ENCODE data around the gene IL34. TPM values are rescaled to one million over a fixed set of nuclear protein-coding genes. Genes with fewer than 3 reads are reported as not detected.
"Not testable (repeated sequence)": the region's sequence is repeated elsewhere in the genome, so short reads cannot be mapped to it uniquely, and the experiment has no call there.

Gene IL34
- total and polyA plus RNA-seq, 2 of the 8 experiments (the other 6 are each of a cell fraction or from before 2014, with no cell fraction given), result 4.6 to 5.6 TPM

DNA sequence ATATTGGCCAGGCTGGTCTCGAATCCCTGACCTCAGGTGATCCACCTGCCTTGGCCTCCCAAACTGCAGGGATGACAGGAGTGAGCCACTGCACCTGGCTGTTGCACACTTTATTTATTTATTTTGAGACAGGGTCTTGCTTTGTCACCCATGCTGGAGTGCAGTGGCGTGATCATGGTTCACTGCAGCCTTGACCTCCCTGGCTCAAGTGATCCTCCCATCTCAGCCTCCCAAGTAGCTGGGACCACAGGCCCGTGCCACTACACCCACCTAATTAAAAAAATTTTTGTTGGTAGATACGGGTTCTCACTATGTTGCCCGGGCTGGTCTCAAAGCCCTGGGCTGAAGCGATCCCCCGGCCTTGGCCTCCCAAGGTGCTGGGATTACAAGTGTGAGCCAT is 3.1 kb upstream of the IL34 start:
- H4K20me1 ChIP-seq (replicated peaks in 1 of 2; ENCODE audit: control insufficient read depth in 1 of 2, insufficient read depth in 2 of 2, low read length in 2 of 2); CTCF ChIA-PET (ENCODE audit: partially characterized antibody); H3K9me3 ChIP-seq (ENCODE audit: insufficient read depth in 2 of 2, low read depth in 1 of 2, low read length in 1 of 2); H4K8ac ChIP-seq (ENCODE audit: extremely low read depth, insufficient read depth, low read length); H2AK5ac ChIP-seq (ENCODE audit: low read depth, low read length); H3K14ac ChIP-seq (ENCODE audit: insufficient read length); DNase-seq (ENCODE audit: low read depth in 1 of 2, low spot score in 2 of 2); H2BK15ac ChIP-seq (ENCODE audit: low read length); H3K18ac ChIP-seq (ENCODE audit: extremely low read depth, low read length); H2BK5ac ChIP-seq (ENCODE audit: low read depth, low read length); FAIRE-seq; H3K23ac ChIP-seq (ENCODE audit: insufficient read length); H3K23me2 ChIP-seq (ENCODE audit: low read depth, low read length); H3K4me1 ChIP-seq (replicated peaks in 1 of 4; ENCODE audit: control insufficient read depth in 3 of 4, insufficient read depth in 4 of 4, low read length in 3 of 4); H3K27me3 ChIP-seq (replicated peaks in 1 of 4; ENCODE audit: control insufficient read depth in 3 of 4, extremely low read depth in 1 of 4, insufficient read depth in 3 of 4, low read length in 3 of 4); H2BK20ac ChIP-seq (ENCODE audit: low read length); H2BK12ac ChIP-seq (ENCODE audit: low read depth, low read length); H3K4ac ChIP-seq (replicated peaks; ENCODE audit: insufficient read length, low read depth, low read length); H2AFZ ChIP-seq (ENCODE audit: low read length); H3K9ac ChIP-seq (replicated peaks in 1 of 4; ENCODE audit: extremely low read depth in 1 of 4, low read depth in 3 of 4, low read length in 3 of 4); H2BK120ac ChIP-seq (replicated peaks; ENCODE audit: low read depth, low read length); H3K56ac ChIP-seq (replicated peaks; ENCODE audit: insufficient read length, low read depth, low read length); H3K79me1 ChIP-seq (ENCODE audit: low read depth, low read length); H3K4me3 ChIP-seq (ENCODE audit: extremely low read depth in 1 of 4, insufficient read depth in 2 of 4, low read depth in 3 of 4, low read length in 4 of 4); H3K36me3 ChIP-seq (ENCODE audit: control insufficient read depth in 2 of 4, insufficient read depth in 4 of 4, low read length in 3 of 4); H4K91ac ChIP-seq (replicated peaks; ENCODE audit: insufficient read length, low read length); H4K5ac ChIP-seq (ENCODE audit: insufficient read length, low read depth, low read length); H3K27ac ChIP-seq (ENCODE audit: low read depth, low read length); H3K79me2 ChIP-seq (ENCODE audit: control insufficient read depth in 1 of 2, insufficient read depth in 2 of 2, low read length in 2 of 2); H3K4me2 ChIP-seq (ENCODE audit: insufficient read depth in 1 of 2, low read depth in 2 of 2, low read length in 2 of 2): not testable (repeated sequence)
- POLR2A ChIA-PET (ENCODE audit: partially characterized antibody), result interaction anchor here (0.7 kb wide), 1 partner anchor 250 kb away, joined by 3 read pairs; no protein-coding TSS in a partner anchor
- WGBS, 2 experiments (ENCODE audit: extremely low coverage in 1 of 2, insufficient coverage in 1 of 2, insufficient read length in 1 of 2, insufficient replicate concordance in 2 of 2, low coverage in 1 of 2, low lambda C conversion rate in 2 of 2, missing lambda C conversion rate in 1 of 2), result 77% methylated on average over 7 of the region's 7 CpGs; no CpG with 5 or more reads in 1 of the 2 experiments

Measured in H1 (cell line).